Tibial nerve (tissue), 4 donors: ENCODE results near the gene CDON.

Source experiments
- CTCF ChIP-seq, 5 experiments: fragments of 200-600 bp in 3 of 5; fragments of 450-650 bp in 2 of 5; sonication (generic) in 3 of 5; IDR thresholded peaks; one replicate each; pipeline ENCODE4 v1.5.1; 2016 to 2019; ENCODE audit warnings: antibody characterized with exemption in 5 of 5, mild to moderate bottlenecking in 3 of 5, moderate library complexity in 2 of 5
- EP300 ChIP-seq, 2 donors: sonication (generic); formaldehyde crosslinking; IDR thresholded peaks; one replicate each; pipeline ENCODE4 v1.6.1; 2017; ENCODE audit warnings: antibody characterized with exemption in 2 of 2, mild to moderate bottlenecking in 1 of 2

GRCh38 chr11:125923633-125924032 is 139.0 kb downstream of the CDON start:
- no peak for TF ChIP-seq EP300 (IDR thresholded peaks at IDR 0.05)
- TF ChIP-seq CTCF (IDR thresholded peaks at IDR 0.05) = no peak
